DND-41 (cell line): ENCODE data around the gene FLNA.

Source experiments
- ATAC-seq: fragments of 200-7000 bp; cut with Tn5 transposase; 3 replicates; pipeline ENCODE4 v1.9.1; 2021; ENCODE audit warnings: low read depth; ENCODE audit not compliant: insufficient read depth
- DNase-seq: peaks from one replicate; pipeline ENCODE4 v3.0.0-alpha.2; 2020
- H2AFZ ChIP-seq: 2 replicates; pipeline ENCODE4 v1.6.0; 2012; ENCODE audit warnings: low read depth, low read length
- H3K27ac ChIP-seq: 2 replicates; pipeline ENCODE4 v1.5.1; 2012; ENCODE audit warnings: low read length, inconsistent platforms
- H3K27me3 ChIP-seq: fragments of 200-600 bp; sonication (generic); 2 replicates; pipeline ENCODE4 v1.6.0; 2012; ENCODE audit warnings: low read length, mild to moderate bottlenecking, inconsistent platforms; ENCODE audit not compliant: insufficient read depth, poor library complexity
- H3K36me3 ChIP-seq: 2 replicates; pipeline ENCODE4 v1.5.1; 2012; ENCODE audit warnings: low read length, inconsistent platforms; ENCODE audit not compliant: insufficient read depth
- H3K4me1 ChIP-seq: 2 replicates; pipeline ENCODE4 v1.5.1; 2012; ENCODE audit warnings: mild to moderate bottlenecking, low read length; ENCODE audit not compliant: insufficient read depth
- H3K4me2 ChIP-seq: 2 replicates; pipeline ENCODE4 v1.6.0; 2012; ENCODE audit warnings: mild to moderate bottlenecking, moderate library complexity, low read length, inconsistent platforms; ENCODE audit not compliant: insufficient read depth
- H3K4me3 ChIP-seq, 2 experiments: fragments of 200-600 bp in 1 of 2; shearing (Covaris generic) in 1 of 2; 2 replicates each; pipeline ENCODE4 v1.5.1; 2012 to 2016; ENCODE audit warnings: inconsistent platforms in 2 of 2, low read length in 2 of 2, mild to moderate bottlenecking in 2 of 2, low read depth in 1 of 2, moderate library complexity in 1 of 2
- H3K79me2 ChIP-seq: 2 replicates; pipeline ENCODE4 v1.6.0; 2012; ENCODE audit warnings: low read length, inconsistent platforms; ENCODE audit not compliant: insufficient read depth
- H3K9ac ChIP-seq: 2 replicates; pipeline ENCODE4 v1.6.0; 2012; ENCODE audit warnings: low read depth, mild to moderate bottlenecking, inconsistent platforms, low read length, moderate library complexity
- H3K9me3 ChIP-seq: 2 replicates; pipeline ENCODE4 v1.5.1; 2012; ENCODE audit warnings: low read length, moderate library complexity, mild to moderate bottlenecking, inconsistent platforms; ENCODE audit not compliant: insufficient read depth, severe bottlenecking
- H4K20me1 ChIP-seq: 2 replicates; pipeline ENCODE4 v1.6.0; 2012; ENCODE audit warnings: low read length; ENCODE audit not compliant: insufficient read depth
- EZH2 ChIP-seq: IDR thresholded peaks from 3 replicates; pipeline ENCODE4 v1.6.1; 2012; ENCODE audit warnings: borderline replicate concordance, low read depth, mild to moderate bottlenecking, moderate library complexity, low read length, inconsistent platforms; ENCODE audit not compliant: severe bottlenecking
- TF ChIP-seq, protein P1 (sequence below): IDR thresholded peaks from 2 replicates; pipeline ENCODE4 v1.5.1; 2012; ENCODE audit warnings: borderline replicate concordance, low read length, moderate library complexity, mild to moderate bottlenecking; ENCODE audit not compliant: poor library complexity, severe bottlenecking; ENCODE audit errors: extremely low read depth

The FLNA gene, protein sequence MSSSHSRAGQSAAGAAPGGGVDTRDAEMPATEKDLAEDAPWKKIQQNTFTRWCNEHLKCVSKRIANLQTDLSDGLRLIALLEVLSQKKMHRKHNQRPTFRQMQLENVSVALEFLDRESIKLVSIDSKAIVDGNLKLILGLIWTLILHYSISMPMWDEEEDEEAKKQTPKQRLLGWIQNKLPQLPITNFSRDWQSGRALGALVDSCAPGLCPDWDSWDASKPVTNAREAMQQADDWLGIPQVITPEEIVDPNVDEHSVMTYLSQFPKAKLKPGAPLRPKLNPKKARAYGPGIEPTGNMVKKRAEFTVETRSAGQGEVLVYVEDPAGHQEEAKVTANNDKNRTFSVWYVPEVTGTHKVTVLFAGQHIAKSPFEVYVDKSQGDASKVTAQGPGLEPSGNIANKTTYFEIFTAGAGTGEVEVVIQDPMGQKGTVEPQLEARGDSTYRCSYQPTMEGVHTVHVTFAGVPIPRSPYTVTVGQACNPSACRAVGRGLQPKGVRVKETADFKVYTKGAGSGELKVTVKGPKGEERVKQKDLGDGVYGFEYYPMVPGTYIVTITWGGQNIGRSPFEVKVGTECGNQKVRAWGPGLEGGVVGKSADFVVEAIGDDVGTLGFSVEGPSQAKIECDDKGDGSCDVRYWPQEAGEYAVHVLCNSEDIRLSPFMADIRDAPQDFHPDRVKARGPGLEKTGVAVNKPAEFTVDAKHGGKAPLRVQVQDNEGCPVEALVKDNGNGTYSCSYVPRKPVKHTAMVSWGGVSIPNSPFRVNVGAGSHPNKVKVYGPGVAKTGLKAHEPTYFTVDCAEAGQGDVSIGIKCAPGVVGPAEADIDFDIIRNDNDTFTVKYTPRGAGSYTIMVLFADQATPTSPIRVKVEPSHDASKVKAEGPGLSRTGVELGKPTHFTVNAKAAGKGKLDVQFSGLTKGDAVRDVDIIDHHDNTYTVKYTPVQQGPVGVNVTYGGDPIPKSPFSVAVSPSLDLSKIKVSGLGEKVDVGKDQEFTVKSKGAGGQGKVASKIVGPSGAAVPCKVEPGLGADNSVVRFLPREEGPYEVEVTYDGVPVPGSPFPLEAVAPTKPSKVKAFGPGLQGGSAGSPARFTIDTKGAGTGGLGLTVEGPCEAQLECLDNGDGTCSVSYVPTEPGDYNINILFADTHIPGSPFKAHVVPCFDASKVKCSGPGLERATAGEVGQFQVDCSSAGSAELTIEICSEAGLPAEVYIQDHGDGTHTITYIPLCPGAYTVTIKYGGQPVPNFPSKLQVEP (N-terminal part only)

DNA sequence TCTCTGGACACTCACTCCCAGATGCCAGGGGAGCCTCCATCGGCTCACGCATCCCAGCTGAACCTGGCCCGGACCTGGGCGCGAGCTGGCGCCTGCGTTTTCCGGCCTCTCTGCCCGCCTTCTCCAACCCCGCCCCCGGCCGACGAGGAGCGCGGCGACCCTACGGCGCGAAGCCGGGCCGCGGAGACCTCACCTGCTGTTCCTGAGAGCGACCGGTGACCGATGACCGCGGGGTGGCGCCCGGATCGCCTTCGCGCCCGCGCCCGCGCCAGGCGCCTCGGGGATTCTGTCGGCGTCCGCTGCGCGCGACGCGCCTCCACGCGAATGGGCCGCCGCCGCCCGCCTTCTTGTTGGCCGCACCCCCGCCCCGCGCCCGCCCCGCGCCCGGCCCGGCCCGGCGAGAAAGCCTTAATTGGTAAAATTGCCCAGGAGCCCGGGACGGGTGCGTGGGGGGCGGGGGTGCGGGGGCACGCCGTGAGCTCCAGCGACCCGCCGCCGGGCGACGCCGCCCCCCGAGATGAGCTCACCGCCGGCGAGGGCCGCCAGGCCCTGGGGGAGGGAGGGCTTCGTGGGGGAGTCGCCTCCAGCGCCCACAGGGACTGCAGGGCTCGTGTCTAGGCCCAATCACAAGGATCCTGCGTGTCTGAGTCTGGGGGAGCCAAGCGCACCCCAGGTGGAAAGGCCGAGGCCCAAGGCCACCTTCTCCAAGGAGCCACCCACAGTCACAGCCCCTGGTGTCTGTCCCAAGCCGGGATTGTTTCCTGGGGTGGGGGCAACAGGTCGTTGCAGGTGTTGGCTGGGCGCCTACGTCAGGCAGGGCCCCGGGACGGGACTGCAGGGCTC is at the start of gene FLNA:
TSS of gene FLNA (minus strand) at position 322 of the 843 bp plus-strand sequence. CDS start 3,389 bp downstream, outside the sequence.
- Histone ChIP-seq H3K9ac (no peak within 1 kb of the TSS), H3K4me2 (no peak within 1 kb of the TSS), H2AFZ (no peak within 1 kb of the TSS), H3K4me3 (no peak within 1 kb of the TSS), H3K36me3 (peaks cover 7% of the 10 kb centered on the region; the same call in 1 of the 2 replicates), H3K27me3 (peaks cover 4% of the 10 kb centered on the region), H3K27ac (no peak within 1 kb of the TSS), H4K20me1 (peaks cover 17% of the 10 kb centered on the region; the same call in 1 of the 2 replicates), H3K4me1 (peaks cover 41% of the 10 kb centered on the region), H3K79me2 (peaks cover 23% of the 10 kb centered on the region), H3K9me3 (no peaks in the 10 kb centered on the region)
- DNase-seq (no peak), ATAC-seq (no peak)
- TF ChIP-seq, protein P1, sequence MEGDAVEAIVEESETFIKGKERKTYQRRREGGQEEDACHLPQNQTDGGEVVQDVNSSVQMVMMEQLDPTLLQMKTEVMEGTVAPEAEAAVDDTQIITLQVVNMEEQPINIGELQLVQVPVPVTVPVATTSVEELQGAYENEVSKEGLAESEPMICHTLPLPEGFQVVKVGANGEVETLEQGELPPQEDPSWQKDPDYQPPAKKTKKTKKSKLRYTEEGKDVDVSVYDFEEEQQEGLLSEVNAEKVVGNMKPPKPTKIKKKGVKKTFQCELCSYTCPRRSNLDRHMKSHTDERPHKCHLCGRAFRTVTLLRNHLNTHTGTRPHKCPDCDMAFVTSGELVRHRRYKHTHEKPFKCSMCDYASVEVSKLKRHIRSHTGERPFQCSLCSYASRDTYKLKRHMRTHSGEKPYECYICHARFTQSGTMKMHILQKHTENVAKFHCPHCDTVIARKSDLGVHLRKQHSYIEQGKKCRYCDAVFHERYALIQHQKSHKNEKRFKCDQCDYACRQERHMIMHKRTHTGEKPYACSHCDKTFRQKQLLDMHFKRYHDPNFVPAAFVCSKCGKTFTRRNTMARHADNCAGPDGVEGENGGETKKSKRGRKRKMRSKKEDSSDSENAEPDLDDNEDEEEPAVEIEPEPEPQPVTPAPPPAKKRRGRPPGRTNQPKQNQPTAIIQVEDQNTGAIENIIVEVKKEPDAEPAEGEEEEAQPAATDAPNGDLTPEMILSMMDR = no peak
- TF ChIP-seq EZH2 = no peak

DNA sequence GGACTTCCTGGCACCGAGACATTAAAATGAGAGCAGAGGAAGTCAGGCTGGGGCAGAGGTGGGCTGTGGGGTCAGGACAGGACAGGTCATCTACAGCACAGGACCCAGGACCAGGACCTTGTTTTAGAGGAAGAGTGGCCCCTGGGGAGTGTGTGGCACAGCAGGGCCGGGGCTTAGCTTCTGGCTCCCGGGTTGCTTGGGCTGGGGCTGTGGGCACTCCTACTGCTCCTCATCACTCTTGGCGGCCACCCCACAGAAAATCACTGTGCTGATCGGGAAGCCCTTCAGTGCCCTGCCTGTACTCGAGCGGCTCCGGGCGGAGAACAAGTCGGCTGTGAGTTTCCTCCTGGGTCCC is 45.9 kb upstream of the FLNA start:
- TF ChIP-seq EZH2 = no peak
- TF ChIP-seq, protein P1 = no peak
- H3K4me3 ChIP-seq = no peak overlapping the region
- ATAC-seq = no peak
- H3K79me2 ChIP-seq = no peaks in the 10 kb centered on the region
- H3K27ac ChIP-seq = no peak overlapping the region
- no peak overlapping the region for H2AFZ ChIP-seq
- no peak for DNase-seq
- no peaks in the 10 kb centered on the region for H4K20me1 ChIP-seq
- H3K27me3 ChIP-seq = no peaks in the 10 kb centered on the region
- H3K9ac ChIP-seq = no peak overlapping the region
- H3K36me3 ChIP-seq = peaks cover 8% of the 10 kb centered on the region
- no peak overlapping the region for H3K4me2 ChIP-seq
- no peaks in the 10 kb centered on the region for H3K9me3 ChIP-seq
- H3K4me1 ChIP-seq = no peaks in the 10 kb centered on the region

DNA sequence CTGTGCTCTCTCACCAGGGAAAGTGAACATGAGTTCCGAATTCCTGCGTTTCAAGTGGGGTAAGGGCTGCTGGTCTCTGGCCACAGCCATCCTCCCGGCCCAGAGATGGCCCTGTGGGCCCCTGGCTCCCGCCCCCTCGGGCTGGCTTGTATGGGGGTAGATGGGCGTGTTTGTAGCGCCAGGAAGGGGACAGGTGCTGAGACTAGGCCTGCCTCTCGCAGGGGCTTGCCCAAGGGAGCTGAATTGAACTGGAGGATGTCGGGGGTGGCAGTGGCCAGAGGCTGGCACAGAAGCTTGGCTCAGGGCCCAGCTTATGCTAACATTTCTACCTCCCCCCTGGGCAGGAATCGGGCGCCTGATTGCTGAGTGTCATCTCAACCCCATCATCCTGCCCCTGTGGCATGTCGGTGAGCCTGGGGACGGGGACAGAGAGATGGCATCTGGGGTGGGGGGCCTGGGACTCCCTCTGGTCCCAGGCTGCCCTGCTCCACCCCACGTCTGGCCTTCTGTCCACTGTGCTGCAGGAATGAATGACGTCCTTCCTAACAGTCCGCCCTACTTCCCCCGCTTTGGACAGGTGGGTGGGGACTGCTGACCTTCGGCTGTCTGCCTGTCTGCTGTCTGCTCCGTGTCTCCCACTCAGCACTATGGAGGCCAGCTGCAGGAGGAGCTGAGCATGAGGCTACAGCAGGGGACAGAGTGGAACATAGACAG is 45.4 kb upstream of the FLNA start:
- TF ChIP-seq, protein P1 = no peak
- no peak for TF ChIP-seq EZH2
- no peaks in the 10 kb centered on the region for H3K9me3 ChIP-seq
- no peaks in the 10 kb centered on the region for H3K4me1 ChIP-seq
- no peaks in the 10 kb centered on the region for H3K79me2 ChIP-seq
- no peak overlapping the region for H3K4me3 ChIP-seq
- no peak overlapping the region for H3K4me2 ChIP-seq
- DNase-seq = no peak
- no peak overlapping the region for H3K9ac ChIP-seq
- 0 out of 3 replicates have a peak, but pooled peaks have one; percentile 34 for ATAC-seq
- H3K36me3 ChIP-seq = peaks cover 13% of the 10 kb centered on the region
- no peaks in the 10 kb centered on the region for H4K20me1 ChIP-seq
- no peak overlapping the region for H3K27ac ChIP-seq
- no peaks in the 10 kb centered on the region for H3K27me3 ChIP-seq
- no peak overlapping the region for H2AFZ ChIP-seq
